HepG2 (cell line): ENCODE data around the gene DLAT. TPM values are rescaled to one million over a fixed set of nuclear protein-coding genes. Genes with fewer than 3 reads are reported as not detected.

Experiments
- ATAC-seq: fragments of 200-7000 bp; cut with Tn5 transposase; 3 replicates; pipeline ENCODE4 v1.9.1; 2020; ENCODE audit warnings: mild to moderate bottlenecking, moderate library complexity
- BruUV-seq: library from RNA; stranded (reverse); fragments of 400-500 nt; replicated peaks from 2 replicates; lab custom pipeline; 2021; lab: Mats Ljungman, UMichigan
- CTCF ChIA-PET: fragments of 300-600 bp; formaldehyde crosslinking; extraction: SDS; loops from one replicate; lab custom pipeline; 2021; ENCODE audit warnings: low total read pairs, inconsistent platforms, low intra/inter-chr PET ratio; lab: Yijun Ruan, JAX
- POLR2A ChIA-PET: fragments of 350-600 bp; sonication (Branson Sonifier 250); formaldehyde crosslinking; loops from one replicate; lab custom pipeline; 2020; ENCODE audit warnings: antibody characterized with exemption, inconsistent platforms; lab: Yijun Ruan, JAX
- DNase-seq: peaks from one replicate; pipeline ENCODE4 v3.0.0-alpha.2; 2015; ENCODE audit warnings: low spot score
- FAIRE-seq: peaks from 3 replicates; lab custom pipeline; 2011; peaks lifted over from hg19 to GRCh38; lab: Jason Lieb, UNC
- H2AFZ ChIP-seq: one replicate; pipeline ENCODE4 v1.6.1; 2011; ENCODE audit warnings: low read length, inconsistent platforms
- H3K27ac ChIP-seq: fragments of 300-600 bp; 3 replicates; pipeline ENCODE4 v1.8.0; 2011; ENCODE audit warnings: mixed run types, mild to moderate bottlenecking, mixed read lengths, low read length, inconsistent platforms; ENCODE audit not compliant: insufficient read depth; ENCODE audit errors: extremely low read length
- H3K27me3 ChIP-seq, 2 experiments: fragments of 200-600 bp in 1 of 2; 2 replicates in 1 of 2; 3 replicates in 1 of 2; pipeline versions ENCODE4 v1.6.0 to v1.8.0; 2011; ENCODE audit warnings: low read length in 2 of 2, mild to moderate bottlenecking in 2 of 2, moderate library complexity in 2 of 2, inconsistent platforms in 1 of 2; ENCODE audit not compliant: insufficient read depth in 2 of 2, control insufficient read depth in 1 of 2
- H3K36me3 ChIP-seq, 2 experiments: fragments of 200-600 bp in 1 of 2; replicated peaks in 1 of 2; 2 replicates in 1 of 2; 3 replicates in 1 of 2; pipeline versions ENCODE4 v1.5.1 to v1.8.0; 2011; ENCODE audit warnings: low read length in 2 of 2, inconsistent platforms in 1 of 2; ENCODE audit not compliant: insufficient read depth in 2 of 2, control insufficient read depth in 1 of 2
- H3K4me1 ChIP-seq: 2 replicates; pipeline ENCODE4 v1.5.1; 2012; ENCODE audit warnings: low read length, inconsistent platforms; ENCODE audit not compliant: insufficient read depth
- H3K4me2 ChIP-seq: 2 replicates; pipeline ENCODE4 v1.6.0; 2011; ENCODE audit warnings: low read depth, low read length, inconsistent platforms
- H3K4me3 ChIP-seq, 3 experiments: fragments of 200-600 bp in 1 of 3; sonication (generic), shearing (Covaris generic) in 1 of 3; replicated peaks in 1 of 3; 2 replicates each; pipeline ENCODE4 v1.5.1; 2011 to 2016; ENCODE audit warnings: low read length in 3 of 3, inconsistent platforms in 2 of 3, low read depth in 2 of 3, mild to moderate bottlenecking in 2 of 3, control low read depth in 1 of 3, mixed read lengths in 1 of 3; ENCODE audit not compliant: insufficient read depth in 1 of 3
- H3K79me2 ChIP-seq: one replicate; pipeline ENCODE4 v1.6.1; 2011; ENCODE audit warnings: low read length, inconsistent platforms; ENCODE audit not compliant: insufficient read depth
- H3K9ac ChIP-seq: 2 replicates; pipeline ENCODE4 v1.6.0; 2011; ENCODE audit warnings: mild to moderate bottlenecking, low read depth, low read length, inconsistent platforms; ENCODE audit not compliant: insufficient read depth
- H3K9me3 ChIP-seq: 2 replicates; pipeline ENCODE4 v1.5.1; 2012; ENCODE audit warnings: mild to moderate bottlenecking, low read length
- H4K20me1 ChIP-seq: 2 replicates; pipeline ENCODE4 v1.6.0; 2011; ENCODE audit warnings: inconsistent platforms, mild to moderate bottlenecking, low read length, moderate library complexity; ENCODE audit not compliant: insufficient read depth
- CEBPB ChIP-seq: IDR thresholded peaks from 2 replicates; pipeline ENCODE4 v1.6.1; 2011; ENCODE audit warnings: low read depth, low read length, improper control_type of control experiment, borderline replicate concordance
- EZH2 ChIP-seq: conservative IDR thresholded peaks from 2 replicates; pipeline ENCODE4 v1.6.1; 2012; ENCODE audit warnings: mild to moderate bottlenecking, low read depth, low read length, moderate library complexity
- FOXA1 ChIP-seq, 2 experiments: fragments of 450-650 bp in 1 of 2; sonication (generic) in 1 of 2; formaldehyde crosslinking in 1 of 2; IDR thresholded peaks; 2 replicates each; pipeline versions ENCODE4 v1.4.0 to v1.6.1; 2016 to 2020; ENCODE audit warnings: missing genetic modification reagents in 1 of 2
- FUBP1 ChIP-seq: sonication (generic); formaldehyde crosslinking; IDR thresholded peaks from 2 replicates; pipeline ENCODE4 v1.5.1; 2020; ENCODE audit warnings: missing genetic modification reagents, mild to moderate bottlenecking, borderline replicate concordance
- SP5 ChIP-seq: IDR thresholded peaks from 2 replicates; pipeline ENCODE4 v1.6.1; 2016; ENCODE audit warnings: low read depth, borderline replicate concordance
- TEF ChIP-seq: sonication (generic); formaldehyde crosslinking; IDR thresholded peaks from 2 replicates; pipeline ENCODE4 v1.5.0; 2020; ENCODE audit warnings: missing genetic modification reagents
- THAP8 ChIP-seq: sonication (generic); formaldehyde crosslinking; IDR thresholded peaks from 2 replicates; pipeline ENCODE4 v1.5.1; 2020; ENCODE audit warnings: missing genetic modification reagents, mild to moderate bottlenecking, borderline replicate concordance
- ZNF530 ChIP-seq: sonication (generic); formaldehyde crosslinking; IDR thresholded peaks from 2 replicates; pipeline ENCODE4 v1.5.0; 2020; ENCODE audit warnings: low read depth, mild to moderate bottlenecking, missing genetic modification reagents
- WGBS: methylation state at CpG from one replicate; pipeline ENCODE4 v1.1.6; 2017; ENCODE audit warnings: low lambda C conversion rate; 5-methylcytosine and 5-hydroxymethylcytosine counted together
- in situ Hi-C: cut with HindIII; loops from 2 replicates; pipeline ENCODE4 v1.10.0; 2017; ENCODE audit warnings: low pct_unique_long_range_greater_than_20kb; ENCODE audit not compliant: extremely low pct_ligation_motif_present
- intact Hi-C: fragments of 100-400 bp; cut with micrococcal nuclease; formaldehyde crosslinking; loops from one replicate; pipeline ENCODE4 v1.10.0; 2022; ENCODE audit not compliant: unreplicated experiment
- polyA plus RNA-seq, 8 experiments: library from polyadenylated mRNA; depleted of rRNA in 3 of 8; stranded (reverse) in 7 of 8; unstranded in 1 of 8; fragments of >200 nt; fragmentation: Illumina TruSeq in 4 of 8; extraction: Trizol in 4 of 8; gene quantifications; 2 replicates each; pipeline versions ENCODE4 v1.2.1 to v1.2.3, GENCODE V29; 2011 to 2016; ENCODE audit warnings: low read depth in 4 of 8, missing spikeins in 1 of 8, mixed read lengths in 1 of 8; ENCODE audit not compliant: insufficient read depth in 1 of 8
- total RNA-seq, 5 experiments: library from RNA; depleted of rRNA; stranded (reverse); fragments of >200 nt; fragmentation: Illumina TruSeq; extraction: Trizol; gene quantifications; 2 replicates each; pipeline ENCODE4 v1.2.3, GENCODE V29; 2016; ENCODE audit warnings: low read depth in 1 of 5

DLAT gene
- total and polyA plus RNA-seq, 2 of the 13 experiments (the other 11 are each of a cell fraction or from before 2014, with no cell fraction given), result 26.4 to 62.2 TPM

GRCh38 chr11:111976119-111976766 lies 49.0 kb upstream of the DLAT start:
- POLR2A ChIA-PET, result no interaction called here
- in situ Hi-C loops, result no loop called here

DNA sequence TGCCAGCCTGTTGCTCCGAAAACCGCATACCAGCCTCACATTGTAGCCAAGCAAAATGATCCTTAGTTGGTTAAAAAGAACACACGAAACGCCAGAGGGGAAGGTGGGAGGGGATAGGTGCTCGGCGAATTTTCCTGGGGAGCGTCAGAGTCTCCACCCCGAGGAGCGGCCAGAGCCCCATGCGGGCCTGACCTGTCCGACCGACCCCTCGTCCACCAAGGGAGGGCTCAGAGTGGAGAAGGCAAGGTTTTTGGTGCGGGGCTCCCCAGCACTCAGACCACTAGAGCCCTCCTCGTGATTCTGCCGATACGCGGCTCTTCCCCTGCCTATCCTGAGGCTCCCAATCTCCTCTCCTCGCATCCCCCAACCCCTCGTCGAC lies 48.5 kb upstream of the DLAT start:
- no peak overlapping the region for H3K27ac ChIP-seq
- no peak overlapping the region for H3K4me2 ChIP-seq
- FAIRE-seq (no peak), ATAC-seq (no peak), DNase-seq (no peak)
- H3K4me1 ChIP-seq, result peaks cover 4% of the 10 kb centered on the region
- no peak overlapping the region for H2AFZ ChIP-seq
- no peaks in the 10 kb centered on the region for H3K79me2 ChIP-seq
- no peaks in the 10 kb centered on the region for H3K27me3 ChIP-seq
- intact Hi-C loops (no loop called here), in situ Hi-C loops (no loop called here)
- ChIA-PET CTCF (no interaction called here), POLR2A (no interaction called here)
- WGBS, result 97% methylated on average over 21 of the region's 21 CpGs
- no peak overlapping the region for H3K9ac ChIP-seq
- H3K9me3 ChIP-seq, result no peaks in the 10 kb centered on the region
- peaks cover 6 to 41% of the 10 kb centered on the region in 2 experiments; a peak in 4 of 5 replicates for H3K36me3 ChIP-seq
- TF ChIP-seq TEF (CRISPR knock-in tag) (no peak), EZH2 (no peak), FOXA1 (IDR thresholded peaks at IDR 0.05) (no peak), FOXA1 (CRISPR knock-in tag; IDR thresholded peaks at IDR 0.05) (no peak), CEBPB (no peak), FUBP1 (CRISPR knock-in tag) (no peak), ZNF530 (CRISPR knock-in tag) (no peak), SP5 (no peak)
- H4K20me1 ChIP-seq, result no peaks in the 10 kb centered on the region
- BruUV-seq, result no TSS peak
- no peak overlapping the region for H3K4me3 ChIP-seq

More at GRCh38 chr11:111976119-111976766, 49.0 kb upstream of the DLAT start:
- Histone ChIP-seq H3K4me2 (no peak overlapping the region), H3K4me3 (no peak overlapping the region), H3K27ac (no peak overlapping the region), H3K27me3 (no peaks in the 10 kb centered on the region), H3K36me3 (peaks cover 6 to 39% of the 10 kb centered on the region in 2 experiments; a peak in 4 of 5 replicates), H3K79me2 (no peaks in the 10 kb centered on the region), H4K20me1 (no peaks in the 10 kb centered on the region), H3K9ac (no peak overlapping the region), H2AFZ (no peak overlapping the region)
- no peak for DNase-seq
- BruUV-seq, result no TSS peak
- no peak for FAIRE-seq
- WGBS, result 94% methylated on average over 7 of the region's 7 CpGs
- TF ChIP-seq THAP8, result no peak
- TF ChIP-seq, all 625 proteins: peak for 0
- CTCF ChIA-PET, result interaction anchor here (0.6 kb wide), 1 partner anchor 21 kb away, joined by 3 read pairs; no protein-coding TSS in a partner anchor
- no peaks in the 10 kb centered on the region for H3K4me1 ChIP-seq
- no peak for ATAC-seq
- H3K9me3 ChIP-seq, result no peaks in the 10 kb centered on the region
- intact Hi-C loops, result no loop called here
